Activated CD4-positive, alpha-beta memory T cell treated with anti-CD3 and anti-CD28 coated beads for 36 hours (primary cell): ENCODE data around the gene SAPCD2. TPM values are rescaled to one million over a fixed set of nuclear protein-coding genes. Genes with fewer than 3 reads are reported as not detected.

Source experiments
- CTCF ChIA-PET: fragments of 350-600 bp; sonication (Branson Sonifier 250); formaldehyde crosslinking; loops from one replicate; lab custom pipeline; 2021; ENCODE audit warnings: antibody characterized with exemption, inconsistent platforms; lab: Charles Lee
- POLR2A ChIA-PET: fragments of 350-600 bp; sonication (Branson Sonifier 250); formaldehyde crosslinking; loops from one replicate; lab custom pipeline; 2021; ENCODE audit warnings: antibody characterized with exemption; lab: Charles Lee
- DNase-seq: peaks from one replicate; pipeline ENCODE4 v3.0.0-alpha.2; 2020
- H3K27ac Mint-ChIP-seq: one replicate; pipeline ENCODE4 v1.8.0; 2021; ENCODE audit warnings: mixed read lengths
- H3K27me3 Mint-ChIP-seq: one replicate; pipeline ENCODE4 v1.8.0; 2021; ENCODE audit warnings: mixed read lengths
- H3K36me3 Mint-ChIP-seq: one replicate; pipeline ENCODE4 v1.8.0; 2021; ENCODE audit warnings: mixed read lengths
- H3K4me1 Mint-ChIP-seq: one replicate; pipeline ENCODE4 v1.8.0; 2021; ENCODE audit warnings: low read depth, mixed read lengths
- H3K4me3 Mint-ChIP-seq: one replicate; pipeline ENCODE4 v1.8.0; 2021; ENCODE audit warnings: mild to moderate bottlenecking, mixed read lengths
- H3K9me3 Mint-ChIP-seq: one replicate; pipeline ENCODE4 v1.8.0; 2021; ENCODE audit warnings: mixed read lengths
- intact Hi-C: fragments of 100-400 bp; cut with micrococcal nuclease; formaldehyde crosslinking; loops from one replicate; pipeline ENCODE4 v1.15.1; 2023
- total RNA-seq, 2 experiments: library from RNA; stranded (reverse); gene quantifications; one replicate each; pipeline ENCODE4 v1.2.3, GENCODE V29; 2021

SAPCD2 gene
- total RNA-seq, 2 experiments from 2014 or later = 6.4 to 6.6 TPM

DNA sequence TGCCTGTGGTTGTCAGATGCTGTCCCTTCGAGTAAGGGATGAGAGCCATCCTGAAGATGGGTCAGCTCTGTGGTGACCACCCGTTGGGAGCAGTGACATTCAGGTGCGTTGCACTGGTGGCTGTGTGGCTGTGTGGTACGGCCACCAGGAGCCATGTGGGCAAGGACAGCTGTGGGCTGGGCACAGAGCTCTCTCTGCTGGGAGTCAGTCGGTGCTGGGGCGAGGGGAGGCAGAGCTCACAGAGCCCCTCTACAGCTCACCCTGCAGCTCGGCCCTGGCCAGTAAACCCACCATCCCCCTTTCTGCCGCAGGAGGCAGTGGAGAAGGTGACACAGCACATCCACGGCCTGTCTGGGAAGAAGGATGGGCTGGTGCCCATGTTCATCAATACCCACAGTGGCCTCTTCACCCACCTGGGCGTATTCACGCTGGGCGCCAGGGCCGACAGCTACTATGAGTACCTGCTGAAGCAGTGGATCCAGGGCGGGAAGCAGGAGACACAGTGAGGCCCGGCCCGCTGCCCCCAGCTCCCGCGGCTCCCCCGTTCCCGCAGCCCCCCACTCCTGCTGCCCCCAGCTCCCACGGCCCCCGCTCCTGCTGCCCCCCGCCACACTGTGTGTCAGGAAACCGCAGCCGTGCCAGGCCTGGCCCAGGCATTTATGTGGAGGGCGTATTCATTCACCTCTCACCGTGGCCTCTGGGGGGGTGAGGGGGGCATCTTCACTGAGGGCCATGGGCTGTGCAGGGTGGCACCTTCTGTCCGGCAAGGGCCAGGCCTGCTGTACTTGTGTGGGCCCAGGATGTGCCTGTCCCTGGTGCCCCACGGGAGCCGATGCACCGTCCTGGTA lies 35.7 kb upstream of the SAPCD2 start:
- Mint-ChIP-seq H3K27me3 (no peaks in the 10 kb centered on the region), H3K36me3 (peaks cover 6% of the 10 kb centered on the region), H3K4me3 (no peak overlapping the region), H3K4me1 (peaks cover 2% of the 10 kb centered on the region), H3K9me3 (no peaks in the 10 kb centered on the region), H3K27ac (no peak overlapping the region)
- intact Hi-C loops = no loop called here
- no peak for DNase-seq
- ChIA-PET CTCF (interaction anchor here (0.5 to 1.6 kb wide), 3 partner anchors 10 to 95 kb away, joined by 3 to 6 read pairs (median 3); no protein-coding TSS in a partner anchor), POLR2A (interaction anchor here (1.2 kb wide), 1 partner anchor 83 kb away, joined by 3 read pairs; no protein-coding TSS in a partner anchor)

DNA sequence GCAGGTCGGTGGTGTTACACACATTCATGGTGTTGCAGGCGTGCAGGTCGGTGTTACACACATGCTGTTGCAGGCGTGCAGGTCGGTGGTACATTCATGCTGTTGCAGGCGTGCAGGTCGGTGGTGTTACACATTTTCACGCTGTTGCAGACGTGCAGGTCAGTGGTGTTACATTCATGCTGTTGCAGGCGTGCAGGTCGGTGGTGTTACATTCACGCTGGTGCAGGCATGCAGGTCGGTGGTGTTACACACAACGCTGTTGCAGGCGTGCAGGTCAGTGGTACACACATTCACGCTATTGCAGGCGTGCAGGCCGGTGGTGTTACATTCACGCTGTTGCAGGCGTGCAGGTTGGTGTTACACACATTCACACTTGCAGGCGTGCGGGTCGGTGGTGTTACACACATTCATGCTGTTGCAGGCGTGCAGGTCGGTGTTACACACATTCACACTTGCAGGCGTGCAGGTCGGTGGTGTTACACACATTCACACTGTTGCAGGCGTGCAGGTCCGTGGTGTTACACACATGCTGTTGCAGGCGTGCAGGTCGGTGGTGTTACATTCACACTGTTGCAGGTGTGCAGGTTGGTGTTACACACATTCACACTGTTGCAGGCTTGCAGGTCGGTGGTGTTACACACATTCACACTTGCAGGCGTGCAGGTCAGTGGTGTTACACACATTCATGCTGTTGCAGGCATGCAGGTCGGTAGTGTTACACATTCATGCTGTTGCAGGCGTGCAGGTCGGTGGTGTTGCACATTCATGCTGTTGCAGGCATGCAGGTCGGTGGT lies 33.0 kb upstream of the SAPCD2 start:
- Mint-ChIP-seq H3K27me3 (no peaks in the 10 kb centered on the region), H3K4me3 (no peak overlapping the region), H3K36me3 (peaks cover 8% of the 10 kb centered on the region), H3K27ac (no peak overlapping the region), H3K4me1 (no peaks in the 10 kb centered on the region), H3K9me3 (no peaks in the 10 kb centered on the region)
- ChIA-PET POLR2A (no interaction called here), CTCF (interaction anchor here (1.0 kb wide), 1 partner anchor 133 kb away, joined by 3 read pairs; no protein-coding TSS in a partner anchor)
- no peak for DNase-seq
- intact Hi-C loops = no loop called here

DNA sequence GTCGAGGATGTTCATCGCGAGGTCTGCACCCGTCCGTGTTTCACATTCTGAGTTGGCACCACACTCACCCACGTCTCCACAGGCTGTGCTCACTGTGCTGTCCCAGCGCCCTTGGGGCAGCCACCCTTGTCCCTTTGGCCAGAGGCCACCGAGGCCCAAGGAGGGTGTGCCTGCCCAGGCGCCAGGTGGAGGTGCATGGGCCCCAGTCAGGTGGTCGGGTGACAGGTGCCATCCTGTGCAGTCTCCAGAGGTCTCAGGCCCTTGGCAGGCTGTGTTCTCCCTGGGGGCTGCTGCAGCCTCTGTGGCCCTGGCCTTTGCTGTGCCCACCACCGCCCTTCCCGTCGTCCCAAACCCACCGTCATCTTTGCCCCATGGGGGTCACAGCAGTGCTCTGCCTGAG lies 28.9 kb upstream of the SAPCD2 start:
- DNase-seq = no peak
- H3K9me3 Mint-ChIP-seq = no peaks in the 10 kb centered on the region
- intact Hi-C loops = no loop called here
- H3K27ac Mint-ChIP-seq = no peak overlapping the region
- H3K4me3 Mint-ChIP-seq = no peak overlapping the region
- H3K4me1 Mint-ChIP-seq = peaks cover 17% of the 10 kb centered on the region
- H3K27me3 Mint-ChIP-seq = no peaks in the 10 kb centered on the region
- ChIA-PET CTCF (no interaction called here), POLR2A (no interaction called here)
- H3K36me3 Mint-ChIP-seq = peaks cover 24% of the 10 kb centered on the region

DNA sequence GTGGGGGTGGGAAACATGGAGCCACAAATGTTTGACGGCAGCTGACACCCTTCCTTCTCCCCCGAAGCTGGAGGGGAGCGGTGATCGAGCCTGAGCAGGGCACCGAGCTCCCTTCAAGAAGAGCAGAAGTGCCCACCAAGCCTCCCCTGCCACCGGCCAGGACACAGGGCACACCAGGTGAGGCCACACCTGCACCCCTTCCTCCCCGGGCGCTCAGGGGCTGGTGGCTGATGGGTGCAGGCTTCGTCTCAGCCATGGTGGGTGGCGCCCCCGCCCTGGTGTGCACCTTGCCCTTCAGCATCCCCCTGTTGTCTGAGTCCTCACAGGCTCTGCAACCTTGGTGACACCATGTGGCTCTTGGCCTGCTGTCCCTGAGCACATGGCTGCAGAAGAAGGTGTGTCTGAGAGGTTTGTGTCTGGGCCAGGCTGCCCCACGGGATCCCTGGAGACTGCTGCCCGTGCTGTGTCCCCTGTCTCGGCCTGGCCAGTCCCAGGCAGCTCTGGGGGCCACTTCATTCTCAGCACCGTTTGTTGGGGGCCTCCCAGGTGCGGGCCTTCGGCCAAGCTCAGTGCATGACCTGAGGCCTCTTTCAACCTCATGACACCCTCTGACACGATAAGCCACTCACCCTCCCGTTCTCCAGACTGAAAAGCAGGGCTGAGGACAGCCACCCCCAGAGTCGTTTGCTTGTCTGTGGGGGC lies 27.6 kb upstream of the SAPCD2 start:
- intact Hi-C loops = no loop called here
- CTCF ChIA-PET = interaction anchor here (1.4 to 2.7 kb wide), 2 partner anchors 11 to 139 kb away, joined by 3 to 40 read pairs; partner anchors contain the start of gene MAN1B1
- POLR2A ChIA-PET = no interaction called here

DNA sequence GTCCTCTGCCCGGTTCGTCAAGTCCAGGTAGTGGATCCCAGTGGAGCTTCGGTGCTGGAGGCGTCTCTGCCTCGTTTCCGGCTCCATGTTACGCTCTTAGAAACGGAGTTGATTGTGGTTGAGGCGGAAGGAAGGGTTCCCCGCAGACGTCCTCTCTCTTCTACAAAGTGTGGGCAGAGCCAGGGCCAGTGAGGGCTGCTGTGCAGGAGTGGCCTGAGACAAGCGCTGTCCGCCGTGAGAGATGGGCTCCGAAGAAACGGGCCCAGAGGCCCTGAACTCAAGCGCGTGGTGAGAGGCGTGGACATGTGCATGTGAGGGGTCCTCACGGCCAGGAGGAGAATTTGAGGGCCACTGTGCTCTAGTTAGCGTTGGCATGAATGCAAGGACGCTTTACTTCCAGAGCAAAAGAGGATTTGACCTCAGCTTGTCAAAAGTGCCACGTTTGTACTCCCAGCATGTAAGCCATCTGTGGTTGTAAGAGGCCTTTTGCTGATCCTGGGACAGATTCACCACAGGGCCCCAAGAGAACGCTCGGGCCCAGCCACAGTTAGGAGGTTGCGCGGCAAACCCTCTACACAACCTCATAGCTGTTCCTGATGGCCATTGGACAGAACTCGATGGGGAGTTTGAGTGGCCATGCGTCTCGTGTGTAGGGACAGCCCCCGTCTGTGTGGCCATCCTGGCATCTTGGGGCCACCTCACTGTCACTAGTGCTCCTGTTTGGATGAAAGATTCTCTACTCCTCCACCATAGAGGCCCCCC lies 26.6 kb upstream of the SAPCD2 start:
- Mint-ChIP-seq H3K9me3 (no peaks in the 10 kb centered on the region), H3K4me3 (peak overlapping the region; percentile 62), H3K27me3 (no peaks in the 10 kb centered on the region), H3K27ac (peak overlapping the region; percentile 84), H3K4me1 (peaks cover 19% of the 10 kb centered on the region), H3K36me3 (peaks cover 27% of the 10 kb centered on the region)
- ChIA-PET POLR2A (interaction anchor here (1.9 kb wide), 1 partner anchor 10 kb away, joined by 43 read pairs; the partner anchor contains the start of gene MAN1B1), CTCF (interaction anchor here (1.2 to 2.7 kb wide), 10 partner anchors 9 to 304 kb away, joined by 3 to 40 read pairs (median 6); partner anchors contain the start of genes ABCA2, DPP7, MAN1B1 and TPRN)
- intact Hi-C loops = no loop called here
- DNase-seq = no peak

More for the DNA sequence above, 27.6 kb upstream of the SAPCD2 start:
- Mint-ChIP-seq H3K27me3 (no peaks in the 10 kb centered on the region), H3K9me3 (no peaks in the 10 kb centered on the region), H3K4me1 (peaks cover 19% of the 10 kb centered on the region), H3K36me3 (peaks cover 25% of the 10 kb centered on the region), H3K27ac (no peak overlapping the region), H3K4me3 (no peak overlapping the region)
- no peak for DNase-seq

DNA sequence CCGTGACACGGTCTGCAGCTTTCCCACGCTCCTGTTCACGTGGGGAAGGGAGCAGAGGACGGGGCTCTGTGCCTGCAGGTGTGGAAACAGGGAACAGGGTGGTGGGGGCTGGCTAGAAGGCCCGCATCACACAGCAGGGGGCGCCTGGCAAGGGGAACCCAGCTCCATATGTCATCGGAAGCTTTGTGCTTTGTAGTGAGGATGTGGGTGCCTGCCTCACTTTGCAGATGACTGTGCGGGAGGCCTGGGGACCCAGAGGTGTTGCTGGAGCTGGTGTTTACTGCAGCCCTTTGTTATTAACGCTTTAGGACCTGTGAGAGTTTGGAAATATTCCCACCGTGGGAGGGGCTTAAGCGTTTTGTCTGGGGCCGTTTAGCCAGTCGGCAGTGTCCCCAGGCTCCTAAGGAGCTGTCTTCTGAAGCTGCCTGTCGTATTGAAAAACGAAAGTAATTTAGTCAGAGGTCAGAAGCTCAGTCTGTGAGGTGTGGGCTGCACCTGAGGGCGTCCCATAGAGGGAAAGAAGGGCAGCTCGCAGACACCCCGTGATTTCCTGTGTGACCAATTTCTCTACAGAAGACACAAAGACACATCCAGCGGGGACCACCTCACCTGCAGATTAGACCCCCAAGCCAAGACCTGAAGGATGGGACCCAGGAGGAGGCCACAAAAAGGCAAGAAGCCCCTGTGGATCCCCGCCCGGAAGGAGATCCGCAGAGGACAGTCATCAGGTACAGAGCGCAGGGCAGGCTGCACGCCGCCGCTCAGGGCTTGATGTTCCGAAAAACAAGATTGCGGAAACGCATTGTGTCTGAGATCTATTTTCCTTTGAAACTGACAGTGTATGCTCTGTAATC lies 25.5 kb upstream of the SAPCD2 start:
- CTCF ChIA-PET = interaction anchor here (0.6 to 2.7 kb wide), 38 partner anchors 8 to 763 kb away, joined by 3 to 40 read pairs (median 4); partner anchors contain the start of genes ABCA2, AJM1, CYSRT1 and DPP7
- H3K27ac Mint-ChIP-seq = peak overlapping the region; percentile 84
- H3K9me3 Mint-ChIP-seq = no peaks in the 10 kb centered on the region
- peak overlapping the region; percentile 62 for H3K4me3 Mint-ChIP-seq
- intact Hi-C loops = loop anchor here (1.0 kb wide), 1 partner anchor 9 kb away; no protein-coding TSS in a partner anchor
- POLR2A ChIA-PET = interaction anchor here (0.8 to 1.9 kb wide), 10 partner anchors 9 to 556 kb away, joined by 3 to 43 read pairs (median 5); partner anchors contain the start of genes DPP7, MAN1B1, SAPCD2 and TUBB4B
- H3K4me1 Mint-ChIP-seq = peaks cover 19% of the 10 kb centered on the region
- peak; percentile 93 for DNase-seq
- H3K36me3 Mint-ChIP-seq = peaks cover 31% of the 10 kb centered on the region
- H3K27me3 Mint-ChIP-seq = no peaks in the 10 kb centered on the region

DNA sequence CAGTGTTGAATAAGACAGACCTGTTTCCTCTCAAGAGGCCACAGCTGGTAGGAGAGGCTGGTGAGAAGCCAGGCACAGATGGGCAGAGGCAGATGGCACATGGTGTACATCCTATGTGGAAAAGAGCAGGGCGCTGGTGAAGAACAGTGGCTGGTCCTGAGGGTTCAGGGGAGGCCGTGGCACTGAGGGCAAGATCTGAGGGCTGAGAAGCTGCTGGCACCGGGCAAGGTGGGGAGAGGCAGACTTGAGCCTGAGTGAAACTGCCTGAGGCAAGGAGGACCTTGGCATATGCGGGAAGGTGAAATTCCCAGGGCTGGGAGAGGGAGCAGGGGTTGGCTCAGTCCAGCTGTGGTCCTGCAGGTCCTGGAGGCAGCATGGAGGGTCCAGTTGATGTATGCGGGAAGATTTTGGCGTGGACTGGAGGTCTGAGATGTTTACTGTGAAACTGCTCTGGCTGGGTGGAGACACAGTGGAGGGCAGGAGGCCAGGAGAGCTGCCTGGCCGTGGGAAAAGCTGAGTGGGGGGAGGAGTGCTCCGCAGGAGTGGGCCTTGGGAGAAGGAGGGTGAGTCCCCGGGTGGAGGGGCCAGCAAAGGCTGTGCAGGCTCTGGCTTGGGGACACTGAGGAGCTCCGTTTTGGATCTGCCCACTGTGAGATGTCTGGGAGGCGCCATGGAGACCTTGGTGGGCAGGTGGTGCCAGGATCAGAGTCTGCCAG lies 19.0 kb upstream of the SAPCD2 start:
- peaks cover 34% of the 10 kb centered on the region for H3K4me1 Mint-ChIP-seq
- H3K4me3 Mint-ChIP-seq = no peak overlapping the region
- no peaks in the 10 kb centered on the region for H3K9me3 Mint-ChIP-seq
- DNase-seq = no peak
- POLR2A ChIA-PET = interaction anchor here (0.6 kb wide), 1 partner anchor 19 kb away, joined by 4 read pairs; the partner anchor contains the start of gene SAPCD2
- peaks cover 9% of the 10 kb centered on the region for H3K36me3 Mint-ChIP-seq
- peak overlapping the region; percentile 29 for H3K27ac Mint-ChIP-seq
- H3K27me3 Mint-ChIP-seq = no peaks in the 10 kb centered on the region
- intact Hi-C loops = loop anchor here (5.0 kb wide), 1 partner anchor 242 kb away; the partner anchor contains the start of gene PHPT1
- CTCF ChIA-PET = interaction anchor here (1.0 to 3.9 kb wide), 4 partner anchors 43 to 147 kb away, joined by 3 to 26 read pairs (median 8); partner anchors contain the start of genes NPDC1 and RNF224

DNA sequence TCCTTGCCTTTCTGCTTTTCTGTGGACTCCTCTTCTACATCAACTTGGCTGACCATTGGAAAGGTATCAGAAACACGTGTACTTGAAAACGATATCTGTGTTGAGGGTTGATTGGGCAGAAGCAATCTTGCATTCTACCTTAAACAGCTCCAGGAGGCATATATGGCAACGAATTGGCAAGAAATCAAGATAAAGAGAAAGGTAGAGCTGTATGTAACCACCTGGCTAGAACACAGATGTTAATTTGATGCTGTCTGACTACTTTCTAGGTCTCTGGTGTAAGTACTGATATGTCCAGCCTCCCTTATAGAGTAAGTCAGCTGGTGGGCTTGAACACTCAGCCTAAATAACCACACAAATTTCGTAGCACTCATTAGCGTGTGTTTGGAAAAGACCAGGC lies 17.8 kb upstream of the SAPCD2 start:
- DNase-seq = no peak
- Mint-ChIP-seq H3K27me3 (no peaks in the 10 kb centered on the region), H3K4me3 (peak overlapping the region; percentile 88), H3K27ac (peak overlapping the region; percentile 82), H3K36me3 (peaks cover 9% of the 10 kb centered on the region), H3K9me3 (no peaks in the 10 kb centered on the region), H3K4me1 (peaks cover 40% of the 10 kb centered on the region)
- POLR2A ChIA-PET = interaction anchor here (0.6 to 3.9 kb wide), 4 partner anchors 19 to 153 kb away, joined by 3 to 27 read pairs (median 3); partner anchors contain the start of genes SAPCD2 and TUBB4B
- CTCF ChIA-PET = interaction anchor here (0.6 to 3.9 kb wide), 10 partner anchors 8 to 642 kb away, joined by 3 to 26 read pairs (median 4); partner anchors contain the start of gene NPDC1
- intact Hi-C loops = loop anchor here (5.0 kb wide), 1 partner anchor 241 kb away; the partner anchor contains the start of gene PHPT1

DNA sequence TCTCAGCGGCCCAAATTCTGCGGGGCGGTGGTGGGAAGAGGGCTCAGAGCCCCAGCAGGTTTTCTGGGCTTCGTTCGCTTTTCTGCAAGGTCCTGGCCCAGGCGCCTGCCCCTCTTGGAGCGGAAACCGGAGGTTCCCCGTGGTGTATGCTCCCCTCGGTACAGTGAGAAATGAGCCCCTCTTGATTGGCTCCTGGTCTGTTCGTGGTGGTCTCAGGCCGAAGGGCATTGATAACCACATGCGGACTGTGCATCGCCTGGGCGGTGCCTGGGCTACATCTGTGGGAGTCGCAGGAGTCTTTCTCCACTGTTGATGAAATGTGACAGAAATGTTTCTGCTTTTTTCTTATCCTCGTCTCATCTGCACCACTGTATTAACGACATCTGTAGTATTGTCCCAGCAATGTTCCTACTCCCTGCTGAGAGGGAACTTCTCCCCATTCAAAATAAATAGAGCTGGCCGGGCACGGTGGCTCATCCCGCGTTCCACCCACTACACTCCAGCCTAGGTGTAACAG lies 17.1 kb upstream of the SAPCD2 start:
- ChIA-PET POLR2A (interaction anchor here (0.6 to 3.9 kb wide), 7 partner anchors 8 to 153 kb away, joined by 3 to 43 read pairs (median 11); partner anchors contain the start of genes SAPCD2 and TUBB4B), CTCF (interaction anchor here (0.6 to 4.9 kb wide), 12 partner anchors 8 to 641 kb away, joined by 3 to 61 read pairs (median 11); partner anchors contain the start of genes ABCA2, FUT7, NPDC1 and SAPCD2)
- no peak for DNase-seq
- Mint-ChIP-seq H3K4me3 (peak overlapping the region; percentile 88), H3K9me3 (no peaks in the 10 kb centered on the region), H3K4me1 (peaks cover 40% of the 10 kb centered on the region), H3K27me3 (no peaks in the 10 kb centered on the region), H3K27ac (peak overlapping the region; percentile 82), H3K36me3 (peaks cover 6% of the 10 kb centered on the region)
- intact Hi-C loops = loop anchor here (1.0 to 5.0 kb wide), 5 partner anchors 8 to 240 kb away; partner anchors contain the start of genes PHPT1 and SAPCD2
